ENCODE results near the gene LRRC27. TPM values are rescaled to one million over a fixed set of nuclear protein-coding genes. Genes with fewer than 3 reads are reported as not detected.

Gene LRRC27
- total and polyA plus RNA-seq, 7 donors = 2.2 to 8.3 (median 2.5) TPM

DNA sequence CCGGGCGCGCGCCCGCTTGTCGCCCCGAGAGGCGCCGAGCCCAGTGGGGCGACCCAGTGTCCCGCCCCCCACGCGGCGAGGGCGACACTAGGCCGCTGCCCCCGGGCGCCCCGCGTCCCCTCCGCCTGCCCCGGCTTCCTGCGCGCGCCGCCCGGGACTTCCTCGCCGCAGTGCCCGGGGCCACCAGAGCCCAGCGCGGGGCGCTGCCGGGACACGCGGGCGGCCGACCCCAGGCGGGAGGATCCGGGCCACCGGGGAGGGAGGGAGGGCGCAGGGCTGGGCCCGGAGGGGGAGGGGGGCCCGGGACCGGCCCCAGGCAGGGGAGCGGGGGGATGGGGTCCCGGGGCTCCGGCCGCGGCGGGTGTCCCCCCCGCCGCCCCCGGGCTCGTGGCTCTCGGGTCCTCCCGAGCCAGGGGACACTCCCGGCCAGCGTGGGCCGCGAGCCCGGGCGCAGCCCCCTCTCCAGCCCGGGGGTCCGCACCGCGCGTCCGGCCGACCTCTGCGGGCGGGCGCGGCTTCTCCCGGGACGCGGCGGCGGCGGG lies 64.6 kb downstream of the LRRC27 start:
- Histone ChIP-seq H3K4me1 (peaks cover 45% of the 10 kb centered on the region), H3K36me3 (ENCODE audit: insufficient read depth in 1 of 2, low read depth in 1 of 2) (no peaks in the 10 kb centered on the region), H3K27ac (peak overlapping the region; percentile 91), H3K4me3 (peak overlapping the region; percentile 75), H3K27me3 (ENCODE audit: insufficient read depth in 3 of 3, low read length in 2 of 3) (no peaks in the 10 kb centered on the region), H3K9me3 (no peaks in the 10 kb centered on the region)
- peak; percentile 81 to 89 for DNase-seq
- peak; percentile 59 to 68 (median 66) for ATAC-seq
- TF ChIP-seq, protein P1, sequence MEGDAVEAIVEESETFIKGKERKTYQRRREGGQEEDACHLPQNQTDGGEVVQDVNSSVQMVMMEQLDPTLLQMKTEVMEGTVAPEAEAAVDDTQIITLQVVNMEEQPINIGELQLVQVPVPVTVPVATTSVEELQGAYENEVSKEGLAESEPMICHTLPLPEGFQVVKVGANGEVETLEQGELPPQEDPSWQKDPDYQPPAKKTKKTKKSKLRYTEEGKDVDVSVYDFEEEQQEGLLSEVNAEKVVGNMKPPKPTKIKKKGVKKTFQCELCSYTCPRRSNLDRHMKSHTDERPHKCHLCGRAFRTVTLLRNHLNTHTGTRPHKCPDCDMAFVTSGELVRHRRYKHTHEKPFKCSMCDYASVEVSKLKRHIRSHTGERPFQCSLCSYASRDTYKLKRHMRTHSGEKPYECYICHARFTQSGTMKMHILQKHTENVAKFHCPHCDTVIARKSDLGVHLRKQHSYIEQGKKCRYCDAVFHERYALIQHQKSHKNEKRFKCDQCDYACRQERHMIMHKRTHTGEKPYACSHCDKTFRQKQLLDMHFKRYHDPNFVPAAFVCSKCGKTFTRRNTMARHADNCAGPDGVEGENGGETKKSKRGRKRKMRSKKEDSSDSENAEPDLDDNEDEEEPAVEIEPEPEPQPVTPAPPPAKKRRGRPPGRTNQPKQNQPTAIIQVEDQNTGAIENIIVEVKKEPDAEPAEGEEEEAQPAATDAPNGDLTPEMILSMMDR (IDR thresholded peaks at IDR 0.05) = peak; percentile 38
- 0 to 2% (median 0%) methylated on average over 11 to 79 of the region's 80 CpGs for WGBS, 3 donors
- intact Hi-C loops (cut with DNase I) = loop anchor here in 1 of 2 donors (2.0 to 10.0 kb wide), 2 partner anchors 52 to 238 kb away; no protein-coding TSS in a partner anchor

DNA sequence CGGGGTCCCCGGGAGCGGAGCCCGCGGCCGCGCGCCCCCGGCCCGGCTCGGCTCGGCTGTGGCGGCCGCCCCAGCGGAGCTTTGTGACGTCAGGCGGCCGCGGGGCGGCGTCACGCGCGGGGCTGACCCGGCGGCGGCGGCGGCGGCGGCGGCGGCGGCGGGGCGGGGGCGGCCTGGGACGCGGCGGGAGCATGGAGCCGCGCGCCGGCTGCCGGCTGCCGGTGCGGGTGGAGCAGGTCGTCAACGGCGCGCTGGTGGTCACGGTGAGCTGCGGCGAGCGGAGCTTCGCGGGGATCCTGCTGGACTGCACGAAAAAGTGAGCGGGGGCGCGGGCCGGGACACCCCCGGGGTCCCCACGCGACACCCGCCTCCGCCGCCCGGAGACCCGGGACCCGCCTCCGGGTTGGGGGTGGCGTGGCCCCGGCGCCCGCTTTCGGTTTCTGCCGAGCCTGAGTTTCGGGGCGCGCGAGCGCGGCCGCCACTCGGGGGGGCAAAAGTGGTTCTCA lies 65.1 kb downstream of the LRRC27 start, which contains the start of gene PWWP2B:
Gene PWWP2B (plus strand): TSS at position 165 of the 506 bp plus-strand sequence. CDS start 27 bp downstream, at position 192.
- peak in 3 of 4 donors; percentile 9 to 13 (median 10) for ATAC-seq

DNA sequence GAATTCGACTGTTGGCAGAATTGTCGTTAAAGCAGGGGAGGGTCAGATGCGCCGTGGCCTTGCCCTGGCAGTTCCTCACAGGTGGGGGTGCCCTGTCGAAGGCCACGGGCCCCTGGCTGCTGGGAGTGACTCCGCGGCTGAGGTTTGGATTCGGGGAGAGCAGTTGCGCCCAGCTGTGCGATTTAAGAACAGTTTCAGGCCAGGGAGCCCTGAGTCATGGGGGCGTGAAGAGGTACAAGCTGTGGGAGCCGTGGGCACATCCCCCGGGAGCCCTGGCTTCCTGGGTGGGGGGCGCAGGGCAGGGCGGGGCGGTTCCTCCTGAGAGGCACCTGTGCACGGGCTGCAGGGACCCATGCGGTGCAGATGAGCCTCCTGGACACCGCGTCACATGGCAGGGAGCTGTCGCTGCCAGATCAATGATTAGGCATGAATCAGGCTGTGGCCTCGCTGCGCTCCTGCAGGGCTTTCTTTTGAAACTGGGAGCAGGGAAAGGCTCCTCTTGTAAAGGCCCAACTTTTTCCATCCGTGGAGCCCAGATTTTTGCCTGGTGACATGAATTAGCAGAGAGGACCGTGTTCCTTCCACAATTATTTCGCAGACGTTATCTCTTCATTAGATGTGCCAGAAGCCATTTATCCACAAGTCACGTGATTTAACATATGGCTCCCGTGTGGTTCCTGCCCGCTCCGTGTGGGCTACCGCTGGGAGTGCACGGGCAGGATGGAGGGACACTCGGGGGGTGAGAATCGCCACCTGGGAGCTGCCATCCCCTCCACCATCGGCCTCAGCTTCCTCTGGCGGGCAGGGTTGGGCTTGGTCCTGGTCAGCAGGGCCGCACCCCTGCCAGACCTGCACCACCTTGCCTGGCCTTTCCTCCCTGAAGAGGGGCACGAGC lies 65.9 kb downstream of the LRRC27 start:
- Histone ChIP-seq H3K36me3 (ENCODE audit: insufficient read depth in 1 of 2, low read depth in 1 of 2) (no peaks in the 10 kb centered on the region), H3K27ac (peak overlapping the region; percentile 89), H3K4me1 (peaks cover 45% of the 10 kb centered on the region), H3K4me3 (peak overlapping the region; percentile 74), H3K9me3 (no peaks in the 10 kb centered on the region), H3K27me3 (ENCODE audit: insufficient read depth in 3 of 3, low read length in 2 of 3) (no peaks in the 10 kb centered on the region)
- peak; percentile 60 to 72 for DNase-seq
- TF ChIP-seq, protein P1 (IDR thresholded peaks at IDR 0.05) = no peak
- intact Hi-C loops (cut with DNase I) = loop anchor here in 1 of 2 donors (2.0 to 10.0 kb wide), 2 partner anchors 51 to 237 kb away; no protein-coding TSS in a partner anchor
- WGBS, 3 donors = 21 to 36% (median 24%) methylated on average over 39 to 40 of the region's 40 CpGs
- peak; percentile 18 to 46 (median 26) for ATAC-seq

More for the DNA sequence above, 65.1 kb downstream of the LRRC27 start, which contains the start of gene PWWP2B:
- intact Hi-C loops (cut with DNase I) = loop anchor here in 1 of 2 donors (2.0 to 10.0 kb wide), 2 partner anchors 52 to 238 kb away; no protein-coding TSS in a partner anchor
- peak within 1 kb of the TSS; percentile 75 for H3K4me3 ChIP-seq
- 0 to 2% (median 1%) methylated on average over 24 to 82 of the region's 86 CpGs for WGBS, 3 donors
- H3K36me3 ChIP-seq (ENCODE audit: insufficient read depth in 1 of 2, low read depth in 1 of 2) = no peaks in the 10 kb centered on the region
- no peaks in the 10 kb centered on the region for H3K27me3 ChIP-seq (ENCODE audit: insufficient read depth in 3 of 3, low read length in 2 of 3)
- TF ChIP-seq, protein P1 (IDR thresholded peaks at IDR 0.05) = no peak
- DNase-seq = peak; percentile 69 to 79
- no peaks in the 10 kb centered on the region for H3K9me3 ChIP-seq
- peaks cover 45% of the 10 kb centered on the region for H3K4me1 ChIP-seq
- peak within 1 kb of the TSS; percentile 91 for H3K27ac ChIP-seq

DNA sequence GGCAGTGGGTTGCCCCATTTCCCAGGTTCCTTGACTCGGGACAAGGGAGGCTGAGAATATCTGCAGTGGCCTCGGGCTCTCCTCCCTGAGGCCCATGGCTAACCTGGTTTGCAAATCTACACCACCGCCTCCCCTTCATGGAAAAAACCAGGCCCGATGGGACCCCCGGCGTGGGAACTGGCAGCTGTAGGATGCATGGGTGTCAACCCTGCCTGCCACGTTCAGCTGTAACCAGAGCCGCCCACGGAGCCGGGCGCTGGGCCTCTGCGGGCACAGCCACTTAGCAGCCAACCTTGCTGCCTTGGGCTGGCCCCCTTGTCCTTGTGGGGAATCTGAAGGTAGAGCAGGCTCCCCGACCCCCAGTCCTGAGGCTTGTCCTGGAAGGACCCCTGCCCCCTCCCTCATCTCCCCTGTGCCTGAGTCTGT lies 66.6 kb downstream of the LRRC27 start:
- H3K27me3 ChIP-seq (ENCODE audit: insufficient read depth in 3 of 3, low read length in 2 of 3) = no peaks in the 10 kb centered on the region
- peaks cover 45% of the 10 kb centered on the region for H3K4me1 ChIP-seq
- DNase-seq (peak in 1 of 2 donors; percentile 74), ATAC-seq (peak in 2 of 4 donors; percentile 27 to 42)
- intact Hi-C loops (cut with DNase I) = loop anchor here in 1 of 2 donors (10.0 kb wide), 1 partner anchor 236 kb away; no protein-coding TSS in a partner anchor
- TF ChIP-seq, protein P1 (IDR thresholded peaks at IDR 0.05) = no peak
- peak overlapping the region; percentile 74 for H3K4me3 ChIP-seq
- H3K27ac ChIP-seq = peak overlapping the region; percentile 89
- no peaks in the 10 kb centered on the region for H3K36me3 ChIP-seq (ENCODE audit: insufficient read depth in 1 of 2, low read depth in 1 of 2)
- 39 to 62% (median 43%) methylated on average over 12 to 13 of the region's 13 CpGs for WGBS, 3 donors
- H3K9me3 ChIP-seq = no peaks in the 10 kb centered on the region
